H1 (cell line): ENCODE measurements around the gene ETV1. TPM values are rescaled to one million over a fixed set of nuclear protein-coding genes. Genes with fewer than 3 reads are reported as not detected.

Experiments
- CTCF ChIA-PET: fragments of 300-600 bp; sonication (Branson Sonifier 250); formaldehyde crosslinking; loops from one replicate; lab custom pipeline; 2021; ENCODE audit not compliant: partially characterized antibody; lab: Charles Lee
- POLR2A ChIA-PET: fragments of 300-600 bp; sonication (Branson Sonifier 250); formaldehyde crosslinking; loops from one replicate; lab custom pipeline; 2021; ENCODE audit warnings: inconsistent platforms; ENCODE audit not compliant: partially characterized antibody; lab: Charles Lee
- DNase-seq, 2 experiments: peaks; one replicate each; pipeline versions ENCODE4 v3.0.0 to v3.0.0-alpha.2; 2010 to 2022; ENCODE audit warnings: low spot score in 2 of 2, low read depth in 1 of 2, mixed read lengths in 1 of 2
- FAIRE-seq: peaks from 2 replicates; lab custom pipeline; 2011; peaks lifted over from hg19 to GRCh38; lab: Jason Lieb, UNC
- H2AFZ ChIP-seq: 2 replicates; pipeline ENCODE4 v1.8.1; 2012; ENCODE audit warnings: low read length, inconsistent platforms
- H2AK5ac ChIP-seq: 2 replicates; pipeline ENCODE4 v1.6.1; 2013; ENCODE audit warnings: low read depth, low read length
- H2BK120ac ChIP-seq: replicated peaks from 2 replicates; pipeline ENCODE3; 2013; ENCODE audit warnings: low read depth, low read length, inconsistent platforms
- H2BK12ac ChIP-seq: 2 replicates; pipeline ENCODE4 v1.6.1; 2013; ENCODE audit warnings: low read depth, low read length
- H2BK15ac ChIP-seq: 2 replicates; pipeline ENCODE4 v1.6.1; 2013; ENCODE audit warnings: low read length
- H2BK20ac ChIP-seq: 2 replicates; pipeline ENCODE4 v1.6.1; 2013; ENCODE audit warnings: low read length
- H2BK5ac ChIP-seq: 2 replicates; pipeline ENCODE4 v1.6.1; 2013; ENCODE audit warnings: low read depth, low read length
- H3K14ac ChIP-seq: 2 replicates; pipeline ENCODE4 v1.6.1; 2013; ENCODE audit warnings: inconsistent platforms; ENCODE audit not compliant: insufficient read length
- H3K18ac ChIP-seq: 2 replicates; pipeline ENCODE4 v1.6.1; 2013; ENCODE audit warnings: low read length; ENCODE audit errors: extremely low read depth
- H3K23ac ChIP-seq: 2 replicates; pipeline ENCODE4 v1.6.1; 2013; ENCODE audit warnings: inconsistent platforms; ENCODE audit not compliant: insufficient read length
- H3K23me2 ChIP-seq: 2 replicates; pipeline ENCODE4 v1.6.1; 2013; ENCODE audit warnings: low read depth, low read length
- H3K27ac ChIP-seq: 2 replicates; pipeline ENCODE4 v1.6.1; 2011; ENCODE audit warnings: low read depth, low read length, inconsistent platforms
- H3K27me3 ChIP-seq, 4 experiments: replicated peaks in 1 of 4; 1 replicate in 1 of 4; 2 replicates in 3 of 4; pipeline versions ENCODE4 v1.6.1 to v1.8.1; 2011 to 2013; ENCODE audit warnings: low read length in 3 of 4, mild to moderate bottlenecking in 3 of 4, inconsistent platforms in 2 of 4, mixed read lengths in 2 of 4, moderate library complexity in 1 of 4; ENCODE audit not compliant: control insufficient read depth in 3 of 4, insufficient read depth in 3 of 4; ENCODE audit errors: extremely low read depth in 1 of 4
- H3K36me3 ChIP-seq, 4 experiments: 2 replicates each; pipeline versions ENCODE4 v1.6.1 to v1.8.1; 2011 to 2013; ENCODE audit warnings: mild to moderate bottlenecking in 4 of 4, low read length in 3 of 4, moderate library complexity in 2 of 4, control low read depth in 1 of 4, inconsistent platforms in 1 of 4; ENCODE audit not compliant: insufficient read depth in 4 of 4, control insufficient read depth in 2 of 4
- H3K4ac ChIP-seq: replicated peaks from 2 replicates; pipeline ENCODE3; 2013; ENCODE audit warnings: low read length, low read depth, mixed read lengths, inconsistent platforms; ENCODE audit not compliant: insufficient read length
- H3K4me1 ChIP-seq, 4 experiments: replicated peaks in 1 of 4; 1 replicate in 1 of 4; 2 replicates in 3 of 4; pipeline versions ENCODE4 v1.6.1 to v1.8.1; 2011 to 2013; ENCODE audit warnings: low read length in 3 of 4, inconsistent platforms in 2 of 4, mixed read lengths in 1 of 4; ENCODE audit not compliant: insufficient read depth in 4 of 4, control insufficient read depth in 3 of 4
- H3K4me2 ChIP-seq, 2 experiments: 2 replicates each; pipeline versions ENCODE4 v1.6.1 to v1.8.1; 2011 to 2013; ENCODE audit warnings: low read depth in 2 of 2, low read length in 2 of 2, control low read depth in 1 of 2, inconsistent platforms in 1 of 2, mild to moderate bottlenecking in 1 of 2; ENCODE audit not compliant: insufficient read depth in 1 of 2
- H3K4me3 ChIP-seq, 4 experiments: fragments of 200-600, 300-600 bp in 1 of 4; sonication (generic), shearing (Covaris generic), sonication (Bioruptor Twin) in 1 of 4; 2 replicates each; pipeline versions ENCODE4 v1.5.1 to v1.8.1; 2011 to 2016; ENCODE audit warnings: low read length in 4 of 4, low read depth in 3 of 4, control low read depth in 2 of 4, inconsistent platforms in 2 of 4, mild to moderate bottlenecking in 2 of 4, mixed read lengths in 1 of 4, moderate library complexity in 1 of 4; ENCODE audit not compliant: insufficient read depth in 2 of 4; ENCODE audit errors: extremely low read depth in 1 of 4
- H3K56ac ChIP-seq: replicated peaks from 2 replicates; pipeline ENCODE3; 2013; ENCODE audit warnings: low read depth, mild to moderate bottlenecking, mixed read lengths, low read length, inconsistent platforms; ENCODE audit not compliant: insufficient read length
- H3K79me1 ChIP-seq: 2 replicates; pipeline ENCODE4 v1.6.1; 2013; ENCODE audit warnings: low read depth, low read length, control low read depth
- H3K79me2 ChIP-seq, 2 experiments: 2 replicates each; pipeline versions ENCODE4 v1.6.1 to v1.8.1; 2012 to 2013; ENCODE audit warnings: low read length in 2 of 2, mild to moderate bottlenecking in 2 of 2, inconsistent platforms in 1 of 2; ENCODE audit not compliant: insufficient read depth in 2 of 2, control insufficient read depth in 1 of 2
- H3K9ac ChIP-seq, 4 experiments: replicated peaks in 1 of 4; 1 replicate in 1 of 4; 2 replicates in 3 of 4; pipeline versions ENCODE4 v1.6.1 to v1.8.1; 2011 to 2013; ENCODE audit warnings: low read depth in 3 of 4, low read length in 3 of 4, control low read depth in 2 of 4, mild to moderate bottlenecking in 2 of 4, moderate library complexity in 2 of 4, inconsistent platforms in 1 of 4; ENCODE audit errors: extremely low read depth in 1 of 4
- H3K9me3 ChIP-seq, 2 experiments: 2 replicates each; pipeline versions ENCODE4 v1.6.1 to v1.8.1; 2012 to 2013; ENCODE audit warnings: mild to moderate bottlenecking in 2 of 2, moderate library complexity in 2 of 2, control low read depth in 1 of 2, inconsistent platforms in 1 of 2, low read depth in 1 of 2, low read length in 1 of 2, mixed read lengths in 1 of 2; ENCODE audit not compliant: insufficient read depth in 2 of 2
- H4K20me1 ChIP-seq, 2 experiments: replicated peaks in 1 of 2; 2 replicates each; pipeline versions ENCODE3 to v1.8.1; 2011 to 2013; ENCODE audit warnings: inconsistent platforms in 2 of 2, low read length in 2 of 2, mild to moderate bottlenecking in 1 of 2; ENCODE audit not compliant: insufficient read depth in 2 of 2, control insufficient read depth in 1 of 2
- H4K5ac ChIP-seq: 2 replicates; pipeline ENCODE4 v1.6.1; 2013; ENCODE audit warnings: low read length, low read depth, mixed read lengths, inconsistent platforms; ENCODE audit not compliant: insufficient read length
- H4K8ac ChIP-seq: 2 replicates; pipeline ENCODE4 v1.8.0; 2013; ENCODE audit warnings: mild to moderate bottlenecking, moderate library complexity, low read length, inconsistent platforms; ENCODE audit not compliant: insufficient read depth; ENCODE audit errors: extremely low read depth
- H4K91ac ChIP-seq: replicated peaks from 2 replicates; pipeline ENCODE3; 2013; ENCODE audit warnings: low read length, mixed read lengths, inconsistent platforms; ENCODE audit not compliant: insufficient read length
- BCL11A ChIP-seq, 2 experiments: IDR thresholded peaks; one replicate each; pipeline ENCODE4 v1.6.1; 2011; ENCODE audit warnings: low read depth in 2 of 2, low read length in 2 of 2, mild to moderate bottlenecking in 2 of 2
- WGBS, 2 experiments: shearing (Covaris generic) in 1 of 2; methylation state at CpG; one replicate each; pipeline versions ENCODE4 v1.1.6 to v1.1.7; 2013 to 2015; ENCODE audit warnings: low lambda C conversion rate in 2 of 2, mixed read lengths in 2 of 2, inconsistent platforms in 1 of 2, low coverage in 1 of 2, missing lambda C conversion rate in 1 of 2; ENCODE audit not compliant: insufficient replicate concordance in 2 of 2, insufficient coverage in 1 of 2, insufficient read length in 1 of 2; ENCODE audit errors: extremely low coverage in 1 of 2, missing lambda C conversion rate in 1 of 2; 5-methylcytosine and 5-hydroxymethylcytosine counted together
- polyA plus RNA-seq, 7 experiments: library from polyadenylated mRNA; depleted of rRNA in 3 of 7; stranded (reverse) in 5 of 7; unstranded in 2 of 7; fragments of >200 nt in 5 of 7; fragments of 200-250 nt in 2 of 7; gene quantifications; 1 replicate in 5 of 7; 2 replicates in 1 of 7; 4 replicates in 1 of 7; pipeline versions ENCODE4 v1.2.1 to v1.2.3, GENCODE V29; 2011 to 2013; ENCODE audit warnings: missing spikeins in 2 of 7, mixed read lengths in 2 of 7
- total RNA-seq: library from RNA; stranded (reverse); fragmentation: NEBNext Ultra II Directional; extraction: Animal tissue kit (Norgen Biotek cat#: 25700); gene quantifications from 2 replicates; pipeline ENCODE4 v1.2.1, GENCODE V29; 2021

ETV1 gene
- total and polyA plus RNA-seq, 2 of the 8 experiments (the other 6 are each of a cell fraction or from before 2014, with no cell fraction given): 58.3 to 91.2 TPM

DNA sequence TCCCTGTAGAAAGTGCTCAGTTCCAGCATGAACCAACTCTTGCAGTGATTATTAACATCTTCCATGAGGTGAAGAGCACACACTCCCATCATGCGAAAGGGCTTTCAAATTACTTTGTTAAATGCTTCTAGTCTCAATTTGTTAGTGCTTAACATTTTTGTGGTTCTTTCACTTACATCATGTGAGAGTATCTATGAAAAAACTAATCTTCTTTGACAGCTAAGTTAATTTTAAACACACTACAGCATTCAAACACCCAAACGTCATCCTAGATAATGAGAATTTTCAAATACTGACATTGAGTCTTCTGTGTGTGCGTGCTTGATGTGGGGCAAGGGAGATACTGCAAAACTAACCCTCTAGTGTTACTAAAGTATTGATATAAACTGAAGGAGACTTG lies 84.8 kb downstream of the ETV1 start:
- whole genome bisulfite sequencing, 2 experiments: 93% methylated on average over 3 of the region's 3 CpGs; no CpG with 5 or more reads in 1 of the 2 experiments
- no peaks in the 10 kb centered on the region; a peak in 1 of 7 replicates for H3K4me1 ChIP-seq
- FAIRE-seq: no peak
- TF ChIP-seq BCL11A (IDR thresholded peaks at IDR 0.05; ENCODE audit: low read depth in 2 of 2, low read length in 2 of 2): no peak

More for the DNA sequence above, 84.8 kb downstream of the ETV1 start:
- H3K27me3 ChIP-seq: no peaks in the 10 kb centered on the region
- H3K23me2 ChIP-seq: no peaks in the 10 kb centered on the region
- H2BK120ac ChIP-seq: no peak overlapping the region
- H4K8ac ChIP-seq: no peak overlapping the region
- H4K20me1 ChIP-seq: no peaks in the 10 kb centered on the region
- H2BK20ac ChIP-seq: no peak overlapping the region
- H3K14ac ChIP-seq: no peak overlapping the region
- H2BK15ac ChIP-seq: no peak overlapping the region
- no peak overlapping the region for H3K4ac ChIP-seq
- no peak overlapping the region for H2BK5ac ChIP-seq
- no peak overlapping the region for H2BK12ac ChIP-seq
- H3K4me2 ChIP-seq: no peak overlapping the region
- no peak overlapping the region for H2AFZ ChIP-seq
- H3K36me3 ChIP-seq: peaks cover 0 to 45% (median 20%) of the 10 kb centered on the region in 4 experiments; a peak in 6 of 8 replicates
- no peak for DNase-seq
- H3K27ac ChIP-seq: no peak overlapping the region
- no peak overlapping the region for H3K4me3 ChIP-seq
- ChIA-PET CTCF (interaction anchor here (0.7 kb wide), 1 partner anchor 33 kb away, joined by 3 read pairs; no protein-coding TSS in a partner anchor), POLR2A (no interaction called here)
- no peak overlapping the region for H3K9ac ChIP-seq
- no peak overlapping the region for H3K23ac ChIP-seq
- no peaks in the 10 kb centered on the region for H3K79me2 ChIP-seq
- no peak overlapping the region for H4K91ac ChIP-seq
- H2AK5ac ChIP-seq: no peak overlapping the region
- no peaks in the 10 kb centered on the region for H3K79me1 ChIP-seq
- no peak overlapping the region for H3K56ac ChIP-seq
- H3K18ac ChIP-seq: no peak overlapping the region
- no peak overlapping the region for H4K5ac ChIP-seq
- no peaks in the 10 kb centered on the region for H3K9me3 ChIP-seq
